Osteocyte (in vitro differentiated cells): Measurements from ENCODE around the gene LAYN. TPM values are rescaled to one million over a fixed set of nuclear protein-coding genes. Genes with fewer than 3 reads are reported as not detected.

Source experiments
- DNase-seq: peaks from one replicate; pipeline ENCODE4 v3.0.0; 2021; ENCODE audit warnings: mixed read lengths; ENCODE audit not compliant: unreplicated experiment; ENCODE audit errors: extremely low spot score
- H3K27ac Mint-ChIP-seq: one replicate; pipeline ENCODE4 v1.8.0; 2021; ENCODE audit warnings: mild to moderate bottlenecking, mixed read lengths; ENCODE audit not compliant: unreplicated experiment
- H3K27me3 Mint-ChIP-seq: one replicate; pipeline ENCODE4 v1.8.0; 2021; ENCODE audit warnings: mixed read lengths; ENCODE audit not compliant: unreplicated experiment
- H3K36me3 Mint-ChIP-seq: one replicate; pipeline ENCODE4 v1.8.0; 2021; ENCODE audit warnings: mixed read lengths; ENCODE audit not compliant: unreplicated experiment
- H3K4me1 Mint-ChIP-seq: one replicate; pipeline ENCODE4 v1.8.0; 2021; ENCODE audit warnings: mixed read lengths; ENCODE audit not compliant: unreplicated experiment
- H3K4me3 Mint-ChIP-seq: one replicate; pipeline ENCODE4 v1.8.0; 2021; ENCODE audit warnings: mild to moderate bottlenecking, moderate library complexity, mixed read lengths; ENCODE audit not compliant: unreplicated experiment
- H3K9me3 Mint-ChIP-seq: one replicate; pipeline ENCODE4 v1.8.0; 2021; ENCODE audit warnings: mixed read lengths; ENCODE audit not compliant: unreplicated experiment
- CTCF ChIP-seq: fragments of 200-600 bp; sonication (generic); IDR thresholded peaks from 2 replicates; pipeline ENCODE4 v1.5.0; 2021; ENCODE audit warnings: antibody characterized with exemption, mild to moderate bottlenecking, moderate library complexity
- total RNA-seq: library from RNA; stranded (reverse); gene quantifications from 2 replicates; pipeline ENCODE4 v1.2.1, GENCODE V29; 2021

Gene LAYN
- total RNA-seq, 1 donor from 2014 or later: 12.8 TPM

GRCh38 chr11:111528557-111528956 is 12.0 kb upstream of the LAYN start:
- TF ChIP-seq CTCF: peak; percentile 19
- Mint-ChIP-seq H3K27ac (no peak overlapping the region), H3K27me3 (no peaks in the 10 kb centered on the region), H3K36me3 (no peaks in the 10 kb centered on the region), H3K4me1 (peaks cover 15% of the 10 kb centered on the region), H3K9me3 (no peaks in the 10 kb centered on the region), H3K4me3 (no peak overlapping the region)
- DNase-seq: no peak

GRCh38 chr11:111530091-111530490 is 10.4 kb upstream of the LAYN start:
- Mint-ChIP-seq H3K9me3 (no peaks in the 10 kb centered on the region), H3K27me3 (no peaks in the 10 kb centered on the region), H3K27ac (no peak overlapping the region), H3K4me3 (no peak overlapping the region), H3K36me3 (no peaks in the 10 kb centered on the region), H3K4me1 (peaks cover 18% of the 10 kb centered on the region)
- TF ChIP-seq CTCF: no peak
- no peak for DNase-seq

- Mint-ChIP-seq H3K27ac (no peak overlapping the region), H3K9me3 (no peaks in the 10 kb centered on the region), H3K36me3 (no peaks in the 10 kb centered on the region), H3K4me1 (peaks cover 22% of the 10 kb centered on the region), H3K27me3 (no peaks in the 10 kb centered on the region), H3K4me3 (no peak overlapping the region)
- TF ChIP-seq CTCF: no peak
- no peak for DNase-seq
Measured at GRCh38 chr11:111531136-111531535, 9.4 kb upstream of the LAYN start.

GRCh38 chr11:111531687-111532364 is 8.7 kb upstream of the LAYN start:
- no peak for DNase-seq
- Mint-ChIP-seq H3K4me1 (peaks cover 18% of the 10 kb centered on the region), H3K36me3 (no peaks in the 10 kb centered on the region), H3K27ac (no peak overlapping the region), H3K27me3 (no peaks in the 10 kb centered on the region), H3K4me3 (no peak overlapping the region), H3K9me3 (no peaks in the 10 kb centered on the region)
- no peak for TF ChIP-seq CTCF

GRCh38 chr11:111532365-111532709 is 8.2 kb upstream of the LAYN start:
- no peak for DNase-seq
- no peak overlapping the region for H3K27ac Mint-ChIP-seq
- no peak overlapping the region for H3K4me3 Mint-ChIP-seq
- H3K9me3 Mint-ChIP-seq: no peaks in the 10 kb centered on the region
- peaks cover 18% of the 10 kb centered on the region for H3K4me1 Mint-ChIP-seq
- no peaks in the 10 kb centered on the region for H3K27me3 Mint-ChIP-seq
- TF ChIP-seq CTCF: no peak
- H3K36me3 Mint-ChIP-seq: no peaks in the 10 kb centered on the region
